Sigmoid colon (tissue), 3 donors: ENCODE data around the gene MELTF.

ENCODE experiments used
- POLR2A ChIP-seq, 2 donors: fragments of 450-650 bp; IDR thresholded peaks; one replicate each; pipeline ENCODE4 v1.6.1; 2016; ENCODE audit warnings: antibody characterized with exemption in 2 of 2, mild to moderate bottlenecking in 2 of 2, moderate library complexity in 2 of 2
- TF ChIP-seq, protein P1 (sequence below), 4 experiments: fragments of 450-650 bp in 3 of 4; fragments of 200-600 bp in 1 of 4; IDR thresholded peaks; one replicate each; pipeline ENCODE4 v1.5.1; 2016 to 2019; ENCODE audit warnings: antibody characterized with exemption in 4 of 4, mild to moderate bottlenecking in 3 of 4, moderate library complexity in 2 of 4

DNA sequence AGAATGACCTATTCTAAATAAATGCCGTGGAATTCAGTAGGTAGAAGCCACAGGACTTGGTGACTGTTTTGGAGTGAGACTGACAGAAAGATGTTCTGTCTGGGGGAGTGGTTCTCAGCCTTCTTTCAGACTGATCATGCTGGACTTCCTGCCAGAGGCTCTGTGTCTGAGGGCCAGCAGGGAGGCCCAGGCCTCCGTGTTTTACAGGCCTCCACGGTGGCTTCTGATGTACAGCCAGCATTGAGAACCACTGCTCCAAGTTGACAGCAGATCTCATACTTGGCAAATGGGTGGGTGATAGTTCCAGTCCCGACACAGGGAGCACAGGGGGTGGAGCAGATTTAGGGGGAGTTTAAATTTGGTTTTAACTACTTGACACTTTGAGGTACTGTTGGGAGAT is 54.3 kb downstream of the MELTF start:
- TF ChIP-seq, protein P1, sequence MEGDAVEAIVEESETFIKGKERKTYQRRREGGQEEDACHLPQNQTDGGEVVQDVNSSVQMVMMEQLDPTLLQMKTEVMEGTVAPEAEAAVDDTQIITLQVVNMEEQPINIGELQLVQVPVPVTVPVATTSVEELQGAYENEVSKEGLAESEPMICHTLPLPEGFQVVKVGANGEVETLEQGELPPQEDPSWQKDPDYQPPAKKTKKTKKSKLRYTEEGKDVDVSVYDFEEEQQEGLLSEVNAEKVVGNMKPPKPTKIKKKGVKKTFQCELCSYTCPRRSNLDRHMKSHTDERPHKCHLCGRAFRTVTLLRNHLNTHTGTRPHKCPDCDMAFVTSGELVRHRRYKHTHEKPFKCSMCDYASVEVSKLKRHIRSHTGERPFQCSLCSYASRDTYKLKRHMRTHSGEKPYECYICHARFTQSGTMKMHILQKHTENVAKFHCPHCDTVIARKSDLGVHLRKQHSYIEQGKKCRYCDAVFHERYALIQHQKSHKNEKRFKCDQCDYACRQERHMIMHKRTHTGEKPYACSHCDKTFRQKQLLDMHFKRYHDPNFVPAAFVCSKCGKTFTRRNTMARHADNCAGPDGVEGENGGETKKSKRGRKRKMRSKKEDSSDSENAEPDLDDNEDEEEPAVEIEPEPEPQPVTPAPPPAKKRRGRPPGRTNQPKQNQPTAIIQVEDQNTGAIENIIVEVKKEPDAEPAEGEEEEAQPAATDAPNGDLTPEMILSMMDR (IDR thresholded peaks at IDR 0.05): no peak
- TF ChIP-seq POLR2A (IDR thresholded peaks at IDR 0.05): no peak
